Neuron (in vitro differentiated cells): ENCODE results near the gene CGNL1.

Experiments used
- H2AFZ ChIP-seq: one replicate; pipeline ENCODE4 v1.6.1; 2013; ENCODE audit warnings: low read depth, mild to moderate bottlenecking, inconsistent platforms, low read length, moderate library complexity
- H3K27me3 ChIP-seq: one replicate; pipeline ENCODE4 v1.6.1; 2013; ENCODE audit warnings: low read length; ENCODE audit not compliant: insufficient read depth
- H3K36me3 ChIP-seq: one replicate; pipeline ENCODE4 v1.6.1; 2013; ENCODE audit warnings: low read length; ENCODE audit not compliant: insufficient read depth
- H3K4me1 ChIP-seq: one replicate; pipeline ENCODE4 v1.6.1; 2013; ENCODE audit warnings: low read length; ENCODE audit not compliant: insufficient read depth
- H3K4me3 ChIP-seq: 2 replicates; pipeline ENCODE4 v1.5.1; 2013; ENCODE audit warnings: mild to moderate bottlenecking, low read length, moderate library complexity
- H3K9me3 ChIP-seq: one replicate; pipeline ENCODE4 v1.6.1; 2013; ENCODE audit warnings: low read length

CGNL1 gene

GRCh38 chr15:57337868-57338411 is 38.4 kb upstream of the CGNL1 start:
- Histone ChIP-seq H3K4me1 (peaks cover under 1% of the 10 kb centered on the region), H3K4me3 (no peak overlapping the region), H2AFZ (no peak overlapping the region)

GRCh38 chr15:57339321-57339720 is 37.0 kb upstream of the CGNL1 start:
- peaks cover 5% of the 10 kb centered on the region for H3K4me1 ChIP-seq
- H2AFZ ChIP-seq: no peak overlapping the region
- no peaks in the 10 kb centered on the region for H3K9me3 ChIP-seq
- H3K36me3 ChIP-seq: no peaks in the 10 kb centered on the region
- H3K4me3 ChIP-seq: no peak overlapping the region
- no peaks in the 10 kb centered on the region for H3K27me3 ChIP-seq

More at GRCh38 chr15:57337868-57338411, 38.4 kb upstream of the CGNL1 start:
- H3K9me3 ChIP-seq: no peaks in the 10 kb centered on the region
- H3K36me3 ChIP-seq: no peaks in the 10 kb centered on the region
- no peaks in the 10 kb centered on the region for H3K27me3 ChIP-seq

- Histone ChIP-seq H3K27me3 (no peaks in the 10 kb centered on the region), H3K4me3 (no peak overlapping the region), H3K4me1 (peaks cover 5% of the 10 kb centered on the region), H2AFZ (no peak overlapping the region), H3K36me3 (no peaks in the 10 kb centered on the region), H3K9me3 (no peaks in the 10 kb centered on the region)
Observed at GRCh38 chr15:57340682-57341259, 35.5 kb upstream of the CGNL1 start.

- H3K4me1 ChIP-seq: peaks cover 5% of the 10 kb centered on the region
- H3K36me3 ChIP-seq: no peaks in the 10 kb centered on the region
- no peak overlapping the region for H3K4me3 ChIP-seq
- no peaks in the 10 kb centered on the region for H3K27me3 ChIP-seq
- H3K9me3 ChIP-seq: no peaks in the 10 kb centered on the region
- H2AFZ ChIP-seq: no peak overlapping the region
Observed at GRCh38 chr15:57343048-57343447, 33.3 kb upstream of the CGNL1 start.

- Histone ChIP-seq H3K4me3 (no peak overlapping the region), H2AFZ (no peak overlapping the region), H3K27me3 (no peaks in the 10 kb centered on the region), H3K4me1 (peaks cover 5% of the 10 kb centered on the region), H3K9me3 (no peaks in the 10 kb centered on the region), H3K36me3 (no peaks in the 10 kb centered on the region)
Observed at GRCh38 chr15:57343498-57343897, 32.8 kb upstream of the CGNL1 start.

GRCh38 chr15:57344282-57344681 is 32.0 kb upstream of the CGNL1 start:
- no peak overlapping the region for H3K4me3 ChIP-seq
- H3K4me1 ChIP-seq: peaks cover 5% of the 10 kb centered on the region
- H2AFZ ChIP-seq: no peak overlapping the region
- no peaks in the 10 kb centered on the region for H3K36me3 ChIP-seq
- H3K9me3 ChIP-seq: no peaks in the 10 kb centered on the region
- H3K27me3 ChIP-seq: no peaks in the 10 kb centered on the region

GRCh38 chr15:57345584-57345983 is 30.7 kb upstream of the CGNL1 start:
- Histone ChIP-seq H3K36me3 (no peaks in the 10 kb centered on the region), H3K4me3 (no peak overlapping the region), H2AFZ (no peak overlapping the region), H3K27me3 (no peaks in the 10 kb centered on the region), H3K9me3 (no peaks in the 10 kb centered on the region), H3K4me1 (peaks cover 5% of the 10 kb centered on the region)

GRCh38 chr15:57348081-57348480 is 28.2 kb upstream of the CGNL1 start:
- Histone ChIP-seq H3K9me3 (no peaks in the 10 kb centered on the region), H3K4me3 (no peak overlapping the region), H2AFZ (no peak overlapping the region), H3K36me3 (no peaks in the 10 kb centered on the region), H3K27me3 (no peaks in the 10 kb centered on the region), H3K4me1 (peaks cover 3% of the 10 kb centered on the region)

GRCh38 chr15:57352535-57353316 is 23.6 kb upstream of the CGNL1 start:
- Histone ChIP-seq H3K36me3 (no peaks in the 10 kb centered on the region), H2AFZ (no peak overlapping the region)

GRCh38 chr15:57353317-57353804 is 22.9 kb upstream of the CGNL1 start:
- H3K36me3 ChIP-seq: no peaks in the 10 kb centered on the region
- no peak overlapping the region for H2AFZ ChIP-seq
- H3K9me3 ChIP-seq: no peaks in the 10 kb centered on the region
- H3K4me1 ChIP-seq: peaks cover 22% of the 10 kb centered on the region
- H3K27me3 ChIP-seq: no peaks in the 10 kb centered on the region
- no peak overlapping the region for H3K4me3 ChIP-seq

More at GRCh38 chr15:57352535-57353316, 23.6 kb upstream of the CGNL1 start:
- H3K27me3 ChIP-seq: no peaks in the 10 kb centered on the region
- no peaks in the 10 kb centered on the region for H3K9me3 ChIP-seq
- peaks cover 20% of the 10 kb centered on the region for H3K4me1 ChIP-seq
- no peak overlapping the region for H3K4me3 ChIP-seq

- Histone ChIP-seq H3K36me3 (no peaks in the 10 kb centered on the region), H2AFZ (no peak overlapping the region), H3K27me3 (no peaks in the 10 kb centered on the region), H3K4me1 (peaks cover 22% of the 10 kb centered on the region), H3K9me3 (no peaks in the 10 kb centered on the region), H3K4me3 (no peak overlapping the region)
Observed at GRCh38 chr15:57354436-57355123, 21.7 kb upstream of the CGNL1 start.

GRCh38 chr15:57355259-57355658 is 21.0 kb upstream of the CGNL1 start:
- H3K36me3 ChIP-seq: no peaks in the 10 kb centered on the region
- no peak overlapping the region for H2AFZ ChIP-seq
- H3K9me3 ChIP-seq: no peaks in the 10 kb centered on the region
- H3K27me3 ChIP-seq: no peaks in the 10 kb centered on the region
- H3K4me1 ChIP-seq: peaks cover 22% of the 10 kb centered on the region
- H3K4me3 ChIP-seq: no peak overlapping the region

GRCh38 chr15:57356178-57356577 is 20.1 kb upstream of the CGNL1 start:
- H3K36me3 ChIP-seq: no peaks in the 10 kb centered on the region
- H3K4me1 ChIP-seq: peaks cover 22% of the 10 kb centered on the region
- H3K4me3 ChIP-seq: no peak overlapping the region
- H3K9me3 ChIP-seq: peaks cover 2% of the 10 kb centered on the region
- no peak overlapping the region for H2AFZ ChIP-seq
- no peaks in the 10 kb centered on the region for H3K27me3 ChIP-seq
